Activated CD8-positive, alpha-beta memory T cell treated with anti-CD3 and anti-CD28 coated beads, Interleukin-2, amount 50 U/mL, for 1 hour (primary cell): ENCODE results near the gene RASSF6.
"Not testable (repeated sequence)": the region's sequence is repeated elsewhere in the genome, so short reads cannot be mapped to it uniquely, and the experiment has no call there.

Experiments
- DNase-seq: peaks from one replicate; pipeline ENCODE4 v3.0.0-alpha.2; 2020; ENCODE audit errors: extremely low read depth

The RASSF6 gene, protein sequence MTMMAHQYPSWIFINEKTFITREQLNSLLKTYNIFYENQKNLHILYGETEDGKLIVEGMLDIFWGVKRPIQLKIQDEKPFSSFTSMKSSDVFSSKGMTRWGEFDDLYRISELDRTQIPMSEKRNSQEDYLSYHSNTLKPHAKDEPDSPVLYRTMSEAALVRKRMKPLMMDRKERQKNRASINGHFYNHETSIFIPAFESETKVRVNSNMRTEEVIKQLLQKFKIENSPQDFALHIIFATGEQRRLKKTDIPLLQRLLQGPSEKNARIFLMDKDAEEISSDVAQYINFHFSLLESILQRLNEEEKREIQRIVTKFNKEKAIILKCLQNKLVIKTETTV

DNA sequence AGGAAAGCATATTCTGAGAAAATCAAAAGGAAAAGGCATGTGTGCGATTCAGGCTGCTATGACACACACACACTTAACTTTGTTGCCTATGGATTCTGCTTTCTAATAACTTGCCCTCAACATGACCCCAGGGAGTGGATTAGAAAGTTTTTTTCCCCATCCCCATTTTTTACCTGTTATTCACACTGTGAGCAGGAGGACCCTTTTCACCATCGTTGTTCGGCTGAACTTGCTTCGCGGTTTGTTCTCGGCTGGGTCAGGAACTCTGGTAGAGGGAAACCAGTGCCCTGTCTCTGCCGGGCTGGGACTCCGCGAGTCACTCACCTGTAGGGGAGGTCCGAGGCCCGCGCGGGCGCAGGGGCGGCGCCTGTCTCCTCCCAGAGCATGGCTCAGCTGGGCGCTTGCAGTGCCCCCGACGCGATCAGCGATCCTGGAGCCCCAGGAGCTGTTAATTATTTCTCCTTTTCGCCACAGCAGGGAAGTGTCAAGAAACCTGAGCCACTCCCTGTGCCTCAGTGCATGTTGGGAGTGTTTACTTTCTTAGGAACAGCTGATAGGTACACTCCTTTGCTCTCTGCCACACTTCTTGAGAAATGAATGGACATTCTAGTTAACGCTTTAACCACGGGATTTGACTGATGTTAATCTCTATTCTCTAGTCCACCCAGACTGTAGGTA lies at the start of gene RASSF6:
Gene RASSF6 (minus strand): TSS at position 322 of the 678 bp plus-strand sequence. CDS start 8,641 bp downstream, outside the sequence.
- no peak for DNase-seq

DNA sequence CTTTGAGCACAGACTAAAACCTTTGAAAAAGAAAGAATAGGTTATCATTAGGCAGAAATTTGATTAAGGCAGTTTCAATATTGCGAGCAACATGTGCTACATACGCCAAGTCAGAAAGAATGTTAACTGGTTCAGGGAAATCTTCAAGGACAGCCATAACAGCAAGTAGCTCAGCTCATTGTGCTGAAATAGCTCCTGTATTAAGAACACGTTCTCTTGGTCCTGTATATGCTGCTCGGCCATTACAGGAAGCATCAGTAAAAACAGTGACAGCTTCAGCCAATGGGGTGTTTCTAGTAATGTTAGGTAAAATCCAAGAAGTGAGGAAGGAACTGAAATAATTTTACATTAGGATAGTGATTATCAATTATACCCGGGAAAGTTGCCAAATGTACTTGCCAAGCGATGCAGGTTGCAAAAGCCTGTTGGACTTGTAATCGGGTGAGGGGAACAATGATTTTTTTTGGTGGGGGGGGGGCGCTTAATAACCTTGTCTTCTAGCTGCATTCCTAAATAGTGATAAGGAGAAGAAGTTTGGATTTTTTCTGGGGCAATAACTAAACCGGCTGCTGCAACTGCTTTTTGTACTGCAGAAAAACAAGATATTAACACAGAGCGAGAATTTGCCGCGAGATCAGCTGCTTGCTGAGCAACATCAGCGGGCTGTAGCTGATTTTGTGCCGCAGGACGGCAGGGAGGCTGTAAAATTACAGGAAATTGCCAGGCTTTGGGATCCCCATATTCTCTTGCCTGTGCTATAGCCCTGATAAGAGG lies 49.4 kb upstream of the RASSF6 start:
- DNase-seq, result no peak

DNA sequence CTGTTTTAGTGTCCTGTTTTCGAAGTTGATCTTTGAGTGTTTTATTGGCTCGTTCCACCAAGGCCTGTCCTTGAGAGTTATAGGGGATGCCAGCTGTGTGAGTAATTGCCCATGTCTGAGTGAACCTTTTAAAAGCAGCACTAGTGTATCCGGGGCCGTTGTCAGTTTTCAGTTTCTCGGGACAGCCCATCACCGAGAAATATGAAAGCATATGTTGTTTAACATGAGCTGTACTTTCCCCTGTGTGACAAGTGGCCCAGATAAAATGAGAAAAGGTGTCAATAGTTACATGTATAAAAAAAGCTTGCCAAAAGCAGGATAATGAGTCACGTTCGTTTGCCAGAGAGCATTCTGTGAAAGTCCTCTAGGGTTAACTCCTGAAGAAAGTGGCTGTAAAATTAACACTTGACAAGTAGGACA lies 48.6 kb upstream of the RASSF6 start:
- DNase-seq, result no peak

DNA sequence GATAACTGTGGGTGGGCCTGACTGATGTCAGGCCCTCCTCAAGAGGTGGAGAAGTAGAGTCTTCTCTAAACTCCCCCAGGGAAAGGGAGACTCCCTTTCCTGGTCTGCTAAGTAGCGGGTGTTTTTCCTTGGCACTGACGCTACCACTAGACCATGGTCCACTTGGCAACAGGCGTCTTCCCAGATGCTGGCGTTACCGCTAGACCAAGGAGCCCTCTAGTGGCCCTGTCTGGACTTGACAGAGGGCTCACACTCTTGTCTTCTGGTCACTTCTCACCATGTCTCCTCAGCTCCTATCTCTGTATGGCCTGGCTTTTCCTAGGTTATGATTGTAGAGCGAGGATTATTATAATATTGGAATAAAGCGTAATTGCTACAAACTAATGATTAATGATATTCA lies 45.7 kb upstream of the RASSF6 start:
- DNase-seq, result not testable (repeated sequence)

DNA sequence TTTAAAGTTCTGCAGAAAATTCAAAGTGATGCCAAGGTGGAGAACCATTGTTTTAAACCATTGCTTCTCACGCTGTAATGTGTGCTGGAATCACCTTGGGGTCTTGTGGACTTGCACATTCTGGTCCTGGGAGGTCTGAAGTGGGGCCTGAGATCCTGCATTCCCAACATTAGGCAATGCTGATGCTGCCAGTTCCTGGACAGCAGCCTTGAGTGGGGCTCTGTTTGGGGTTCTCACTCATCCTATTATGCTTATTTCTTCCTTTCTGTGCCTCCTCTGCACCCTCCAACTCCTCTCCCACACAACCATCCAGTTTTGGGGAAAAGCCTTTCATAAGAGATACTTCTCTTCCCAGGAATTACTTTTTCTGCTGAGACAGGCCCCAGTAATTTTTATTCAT lies 44.2 kb upstream of the RASSF6 start:
- DNase-seq, result no peak

DNA sequence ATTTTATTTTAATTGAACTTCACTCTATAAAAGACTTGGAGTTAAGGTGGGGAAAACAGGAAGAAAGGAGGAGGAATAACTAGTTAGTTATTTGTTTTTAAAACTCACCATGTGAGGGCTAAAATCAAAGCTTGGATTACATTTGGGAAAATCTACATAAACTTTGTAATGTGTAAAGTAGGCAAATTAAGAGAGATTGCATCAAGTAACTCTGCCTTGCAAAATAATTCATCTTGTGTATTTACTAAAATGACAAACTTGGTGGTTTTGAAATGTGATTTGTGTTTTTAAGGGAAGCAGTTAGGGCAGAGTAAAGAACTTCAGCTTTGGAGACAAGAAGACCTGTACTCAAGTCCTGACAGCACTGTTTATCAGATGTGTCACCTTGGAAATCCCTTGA lies 43.3 kb upstream of the RASSF6 start:
- DNase-seq, result no peak

DNA sequence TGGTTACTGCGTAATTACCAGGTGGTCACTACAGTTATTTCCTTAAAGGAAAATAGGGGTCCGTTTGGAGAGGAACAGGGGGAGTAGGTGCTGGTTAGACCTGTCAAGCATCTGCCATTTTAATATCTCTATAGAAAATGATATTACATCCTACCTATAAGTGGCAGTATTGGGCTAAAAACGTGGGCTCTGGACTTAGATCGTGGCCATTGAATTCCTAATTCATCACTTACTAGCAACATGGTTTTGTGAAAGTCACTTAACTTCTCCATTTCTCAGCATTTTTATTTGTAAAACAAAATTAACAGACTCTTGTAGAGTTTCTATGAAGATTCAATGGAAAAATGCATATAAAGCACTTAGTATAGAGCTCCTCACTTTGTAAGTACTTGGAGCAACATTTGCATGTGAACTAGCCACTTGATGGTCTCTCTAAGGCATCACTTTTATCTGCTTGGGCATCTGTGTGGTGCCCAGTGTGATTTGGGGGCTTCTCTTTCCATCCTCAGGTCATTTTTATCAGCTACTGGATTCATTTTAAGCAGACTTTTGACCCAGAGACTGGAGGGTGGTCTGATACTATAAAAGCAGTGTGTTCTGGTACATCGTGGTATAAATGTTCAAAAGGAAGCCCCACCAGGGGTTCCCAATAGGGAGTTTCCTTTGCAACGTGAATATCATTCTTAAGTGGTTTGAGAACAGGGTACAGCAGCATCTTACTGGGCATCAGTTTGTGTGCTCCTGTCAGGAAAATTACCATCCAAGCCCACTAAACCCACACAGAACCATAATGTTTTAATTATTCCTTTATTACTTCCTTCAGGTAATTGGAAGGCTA lies 42.7 kb upstream of the RASSF6 start:
- no peak for DNase-seq

DNA sequence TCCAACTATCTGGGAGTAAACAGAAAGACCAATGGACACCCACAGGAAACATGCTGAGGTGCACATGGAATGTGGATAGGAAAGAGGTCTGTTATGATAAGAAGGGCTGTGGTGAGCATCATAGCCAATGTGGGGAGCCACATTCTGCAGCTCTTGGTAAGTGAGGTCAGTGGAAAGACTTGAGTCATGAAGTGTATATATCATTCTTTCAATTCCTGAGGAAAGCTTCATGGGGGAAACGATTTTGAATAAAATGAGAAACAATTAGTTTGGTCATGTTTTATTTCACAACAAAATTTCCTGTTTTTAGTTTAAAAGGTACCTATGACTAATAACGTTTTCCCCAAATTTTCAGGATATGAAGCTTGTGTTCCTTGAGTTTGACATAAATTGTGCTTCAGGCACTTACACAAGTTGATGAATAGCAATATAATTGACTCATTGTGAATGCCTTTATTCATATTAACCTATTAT lies 41.4 kb upstream of the RASSF6 start:
- no peak for DNase-seq

DNA sequence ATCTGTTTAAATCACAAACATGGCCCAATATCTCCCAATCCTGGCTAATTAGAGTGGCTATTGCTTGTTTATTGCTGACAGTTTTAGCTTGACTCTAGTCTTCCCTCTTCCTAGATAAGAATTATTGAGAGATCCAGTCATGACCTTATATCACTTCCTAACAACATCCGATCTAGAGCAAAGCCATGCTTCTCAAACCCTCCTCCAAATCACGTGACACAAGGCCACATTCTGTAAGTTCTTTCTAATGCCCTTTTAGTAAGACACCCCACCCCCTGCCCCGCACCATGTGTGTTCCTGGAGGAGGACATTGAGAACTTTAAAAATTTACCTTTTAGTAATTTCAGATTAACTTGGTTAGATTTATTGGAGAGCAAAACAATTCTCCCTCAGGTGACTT lies 40.6 kb upstream of the RASSF6 start:
- no peak for DNase-seq

DNA sequence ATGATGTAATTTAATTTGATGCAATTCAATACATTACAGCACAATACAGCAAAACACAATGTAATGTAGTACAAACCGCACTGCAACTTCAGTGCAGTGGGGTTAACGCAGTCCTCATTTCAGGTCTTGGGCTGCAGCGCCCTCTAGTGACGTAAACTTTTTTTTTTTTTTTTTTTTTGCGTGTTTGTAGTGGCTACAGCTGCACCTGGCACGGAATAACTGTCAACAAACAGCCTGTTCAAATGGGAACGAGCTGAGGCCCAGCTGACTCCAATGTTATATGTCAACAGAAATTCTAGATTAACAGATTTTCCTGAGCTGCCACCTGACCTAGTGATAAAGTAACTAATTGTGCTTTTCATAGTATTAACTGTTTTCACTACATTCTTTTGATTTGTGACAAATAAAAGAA lies 33.5 kb upstream of the RASSF6 start:
- no peak for DNase-seq

DNA sequence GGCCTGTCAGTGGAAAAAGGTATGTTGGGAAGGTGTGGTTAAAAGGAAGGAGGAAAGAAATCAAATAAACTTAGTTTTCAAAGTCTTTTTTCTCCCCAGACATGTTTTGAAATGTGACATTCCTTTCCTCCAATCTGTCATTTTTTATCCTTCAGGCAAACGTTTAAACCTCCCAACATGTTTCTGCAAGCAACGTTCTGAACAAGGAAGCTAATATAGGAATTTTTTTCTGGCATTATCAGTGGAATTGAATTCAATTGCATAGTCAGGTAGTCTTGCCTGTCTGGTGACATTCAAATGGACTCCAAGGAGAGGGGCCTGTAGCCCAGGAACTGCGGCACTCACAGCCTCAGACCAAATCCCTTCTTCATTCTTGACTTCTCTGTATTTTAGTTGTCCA lies 30.0 kb upstream of the RASSF6 start:
- DNase-seq, result no peak

DNA sequence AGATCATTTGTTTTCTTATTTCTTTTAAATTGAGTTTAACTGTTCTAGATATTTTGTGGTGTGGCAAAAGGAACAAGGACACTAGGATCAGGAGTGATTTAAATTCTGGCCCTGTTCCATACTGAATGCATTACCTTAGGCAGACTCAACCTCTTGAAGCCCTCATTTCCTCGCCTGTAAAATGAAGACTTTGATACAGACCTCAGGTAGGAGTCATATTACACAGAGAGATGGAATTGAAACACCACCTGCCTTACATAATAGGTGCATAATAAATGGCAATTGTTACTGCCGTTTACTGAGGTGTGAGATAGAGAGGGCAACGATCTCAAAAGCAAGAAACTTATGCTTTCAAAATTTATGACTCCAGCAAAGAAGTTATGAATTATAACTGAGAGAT lies 28.2 kb upstream of the RASSF6 start:
- DNase-seq, result no peak

DNA sequence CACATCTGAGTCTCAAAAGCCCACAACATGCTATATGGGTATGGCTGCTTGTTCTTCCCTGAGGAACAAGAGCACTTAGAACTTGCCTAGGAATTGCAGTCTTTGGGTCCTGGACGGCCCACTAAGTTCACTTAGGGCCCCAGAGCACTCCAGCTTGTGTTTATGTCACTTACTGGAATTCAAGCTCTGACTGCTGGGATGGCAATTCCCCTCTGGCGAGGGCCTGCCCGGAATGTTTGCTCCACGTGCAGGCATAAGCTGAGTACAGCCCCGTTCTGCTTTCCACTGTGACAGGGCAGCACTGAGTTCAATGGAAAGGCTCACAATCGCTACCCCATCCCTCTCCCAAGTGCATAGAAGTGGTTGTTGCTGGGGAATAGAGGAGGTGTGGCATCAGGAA lies 25.9 kb upstream of the RASSF6 start:
- DNase-seq, result no peak

DNA sequence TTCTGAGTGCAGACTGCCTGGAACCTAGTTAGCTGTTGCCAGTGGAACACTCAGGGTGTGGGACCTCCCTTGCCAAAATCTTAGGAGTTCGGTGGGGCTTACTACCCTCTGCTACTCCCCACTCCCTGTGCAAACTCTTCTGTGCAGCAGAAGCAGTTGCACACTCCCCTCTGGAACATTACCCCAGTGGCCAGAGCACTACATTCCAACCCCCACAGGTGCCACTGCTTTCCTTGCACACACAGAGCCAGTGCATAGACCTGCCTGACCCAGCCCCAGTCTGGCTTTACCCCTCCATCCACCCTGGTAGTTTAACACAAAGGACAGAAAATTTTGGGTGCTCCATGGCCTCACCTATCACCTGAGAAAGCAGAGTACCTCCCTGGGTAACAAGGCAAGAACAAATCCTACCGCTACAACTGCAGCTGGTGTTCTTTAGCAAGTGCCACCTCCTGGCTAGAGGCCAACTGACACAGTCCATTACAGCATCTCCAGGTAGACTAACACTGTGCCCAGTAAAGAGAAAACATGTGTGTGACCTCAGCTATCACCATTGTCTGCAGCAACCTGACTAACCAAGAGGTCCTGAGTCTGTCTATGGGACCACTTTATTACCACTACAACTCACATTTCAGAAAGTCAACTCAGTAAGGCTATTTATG lies 11.5 kb upstream of the RASSF6 start:
- no peak for DNase-seq

DNA sequence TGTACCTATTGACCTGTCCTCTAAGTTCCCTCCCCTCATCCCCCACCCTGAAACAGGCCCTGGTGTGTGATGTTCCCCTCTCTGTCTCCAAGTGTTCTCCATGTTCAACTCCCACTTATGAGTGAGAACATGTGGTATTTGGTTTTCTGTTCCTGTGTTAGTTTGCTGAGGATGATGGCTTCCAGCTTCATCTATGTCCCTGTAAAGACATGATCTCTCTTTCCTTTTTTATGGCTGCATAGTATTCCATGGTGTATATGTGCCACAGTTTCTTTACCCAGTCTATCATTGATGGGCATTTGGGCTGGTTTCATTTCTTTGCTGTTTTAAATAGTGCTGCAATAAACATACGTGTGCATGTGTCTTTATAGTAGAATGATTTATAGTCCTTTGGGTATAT lies 8.6 kb upstream of the RASSF6 start:
- DNase-seq, result not testable (repeated sequence)

DNA sequence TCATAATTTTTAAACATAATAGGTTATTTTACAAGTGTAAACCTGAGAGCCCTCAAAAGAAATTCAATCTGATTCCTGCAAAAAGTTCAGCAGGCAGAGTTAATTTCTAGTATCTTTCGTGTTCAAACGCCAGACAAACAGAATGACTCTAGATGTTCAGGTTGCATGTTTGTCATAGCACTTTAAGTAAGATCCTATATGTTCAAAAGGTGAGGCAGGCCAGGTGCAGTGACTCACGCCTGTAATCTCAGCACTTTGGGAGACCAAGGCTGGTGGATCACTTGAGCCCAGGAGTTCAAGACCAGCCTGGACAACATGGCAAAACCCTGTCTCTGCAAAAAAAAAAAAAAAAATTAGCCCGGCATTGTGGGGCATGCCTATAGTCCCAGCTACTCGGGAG lies 1.1 kb upstream of the RASSF6 start:
- no peak for DNase-seq

DNA sequence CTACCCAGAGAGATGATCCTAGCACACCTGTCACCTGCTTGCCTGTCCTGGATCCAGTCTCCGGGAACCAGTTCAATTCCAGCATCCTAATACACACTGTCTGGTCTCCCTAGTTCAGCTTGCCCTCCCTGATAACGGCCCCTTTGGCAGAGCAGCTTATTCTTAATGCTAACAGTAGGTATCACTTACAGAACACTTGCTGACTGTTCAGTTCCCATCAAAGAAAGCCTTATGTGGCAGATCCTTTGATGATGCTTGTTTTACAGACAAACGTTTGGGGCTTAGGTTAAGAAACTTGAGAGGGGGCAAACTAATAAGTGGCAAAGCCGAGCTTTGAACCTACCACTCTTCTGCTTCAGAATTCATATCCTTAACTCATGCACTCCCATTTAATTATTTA lies 890 bp downstream of the RASSF6 start:
- DNase-seq, result no peak

DNA sequence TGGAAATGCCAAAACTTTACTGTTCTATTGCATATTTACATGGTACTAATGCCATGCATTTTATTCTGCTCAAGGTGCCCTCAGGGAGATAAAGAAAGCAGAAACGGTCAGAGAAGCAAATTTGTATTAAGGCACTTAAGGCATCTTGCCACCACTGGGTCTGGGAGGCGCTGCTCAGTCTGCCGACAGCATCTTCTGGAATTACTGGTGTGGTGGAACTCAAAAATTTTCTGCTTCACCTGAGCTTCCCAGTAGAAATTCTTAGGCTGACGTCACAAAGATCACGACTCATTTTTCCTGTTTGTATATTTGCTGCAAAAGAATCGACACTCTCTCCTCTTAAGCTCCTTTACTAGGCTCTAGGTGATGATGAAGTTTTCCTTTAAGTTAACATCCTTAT lies 3.0 kb downstream of the RASSF6 start:
- no peak for DNase-seq

DNA sequence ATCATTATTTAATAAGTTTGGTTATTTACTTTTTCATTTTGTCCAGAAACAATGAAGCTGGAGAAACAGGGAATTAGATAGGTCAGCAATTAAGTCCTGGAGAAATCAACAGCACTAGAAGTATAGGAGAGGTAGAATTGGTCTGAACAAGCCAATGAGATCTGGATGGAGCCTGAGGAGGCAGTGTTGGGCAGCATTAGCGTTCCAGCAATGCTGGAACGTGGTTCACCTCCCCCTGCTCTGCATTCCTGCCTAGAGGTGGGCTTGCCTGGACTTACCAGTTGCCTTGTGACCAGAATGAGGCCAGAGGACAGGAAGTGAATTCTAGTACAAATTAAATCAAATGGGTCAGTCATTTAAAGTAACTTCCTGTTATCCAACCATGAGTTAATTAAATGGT lies 4.6 kb downstream of the RASSF6 start:
- no peak for DNase-seq

DNA sequence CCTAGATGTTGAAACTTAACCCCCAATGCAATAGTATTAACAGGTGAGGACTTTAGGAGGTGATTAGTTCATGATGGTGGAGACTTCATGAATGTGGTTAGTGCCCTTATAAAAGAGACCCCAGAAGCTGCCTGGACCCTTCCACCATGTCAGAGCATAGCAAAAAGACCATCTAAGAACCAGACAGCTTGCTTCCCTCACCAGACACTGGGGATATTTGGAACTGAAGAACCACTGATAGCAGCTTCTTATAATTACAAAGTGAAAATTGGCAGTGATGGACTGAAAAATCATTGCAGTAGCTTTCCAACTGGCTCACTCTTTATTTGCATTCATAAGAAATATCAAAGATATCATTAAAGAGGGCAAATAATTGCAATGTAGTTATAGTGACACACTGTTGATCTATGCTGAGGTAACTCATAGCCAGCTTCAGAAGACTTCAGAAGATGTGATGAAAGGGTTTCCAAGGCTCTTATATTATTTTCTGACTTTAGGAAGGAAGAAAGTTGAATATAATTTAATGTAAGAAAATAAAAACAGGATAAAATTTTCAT lies 5.8 kb downstream of the RASSF6 start:
- no peak for DNase-seq

DNA sequence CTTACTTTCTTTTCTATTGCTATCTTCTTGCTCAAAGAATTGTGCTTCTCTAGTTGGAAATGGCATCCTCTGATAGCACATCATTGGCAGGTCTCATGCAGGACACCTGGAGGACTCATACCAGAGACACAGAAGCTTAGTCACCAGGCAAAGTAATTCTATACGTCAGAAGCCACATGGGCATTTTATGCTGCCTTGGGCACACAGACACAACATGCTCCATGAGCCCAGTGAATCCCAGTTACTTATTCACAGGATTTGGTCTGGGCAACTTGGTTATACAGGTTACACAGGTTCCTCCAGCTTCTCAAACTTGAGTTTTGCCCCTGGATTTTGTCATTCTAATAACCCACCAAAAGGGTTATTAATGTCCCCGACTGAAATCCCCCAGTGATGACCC lies 7.1 kb downstream of the RASSF6 start:
- no peak for DNase-seq
